Mammary epithelial cell (primary cell): ENCODE measurements around the gene RAC2.

Experiments used
- EZH2 ChIP-seq: IDR thresholded peaks from 2 replicates; pipeline ENCODE4 v1.6.1; 2012; ENCODE audit warnings: low read length, inconsistent platforms, borderline replicate concordance
- TF ChIP-seq, protein P1 (sequence below), 2 donors: IDR thresholded peaks in 1 of 2; conservative IDR thresholded peaks in 1 of 2; 2 replicates each; pipeline ENCODE4 v1.5.1; 2011 to 2012; ENCODE audit warnings: inconsistent platforms in 2 of 2, low read length in 2 of 2, mild to moderate bottlenecking in 2 of 2, control low read depth in 1 of 2, low read depth in 1 of 2; ENCODE audit not compliant: insufficient read depth in 1 of 2; ENCODE audit errors: extremely low read depth in 1 of 2

DNA sequence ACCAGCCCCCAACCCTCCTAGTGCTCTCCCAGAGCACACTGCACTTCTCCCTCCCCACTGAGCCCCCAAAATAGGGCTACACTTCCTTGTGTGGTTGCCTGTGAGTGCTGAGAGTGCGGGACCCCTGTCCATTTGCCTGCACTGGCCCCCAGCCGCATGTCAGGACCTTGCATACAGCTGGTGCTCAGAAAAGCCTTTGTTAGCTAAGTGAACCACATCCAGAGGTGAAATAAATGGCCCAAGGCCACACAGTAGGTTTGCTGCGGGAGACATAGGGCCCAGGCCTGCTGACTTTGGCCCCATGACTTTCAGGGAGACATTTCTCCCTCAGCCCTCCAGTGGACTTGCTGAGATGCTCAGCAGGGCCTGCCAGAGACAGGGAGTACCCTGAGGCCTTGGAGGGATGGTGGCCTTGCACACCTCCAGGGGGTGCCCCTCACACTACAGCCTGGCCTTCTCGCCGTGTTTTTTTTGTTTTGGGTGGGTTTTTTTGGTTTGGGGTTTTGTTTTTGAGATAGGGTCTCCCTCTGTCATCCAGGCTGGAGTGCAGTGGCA, 42.0 kb downstream of the RAC2 start:
- TF ChIP-seq, protein P1, sequence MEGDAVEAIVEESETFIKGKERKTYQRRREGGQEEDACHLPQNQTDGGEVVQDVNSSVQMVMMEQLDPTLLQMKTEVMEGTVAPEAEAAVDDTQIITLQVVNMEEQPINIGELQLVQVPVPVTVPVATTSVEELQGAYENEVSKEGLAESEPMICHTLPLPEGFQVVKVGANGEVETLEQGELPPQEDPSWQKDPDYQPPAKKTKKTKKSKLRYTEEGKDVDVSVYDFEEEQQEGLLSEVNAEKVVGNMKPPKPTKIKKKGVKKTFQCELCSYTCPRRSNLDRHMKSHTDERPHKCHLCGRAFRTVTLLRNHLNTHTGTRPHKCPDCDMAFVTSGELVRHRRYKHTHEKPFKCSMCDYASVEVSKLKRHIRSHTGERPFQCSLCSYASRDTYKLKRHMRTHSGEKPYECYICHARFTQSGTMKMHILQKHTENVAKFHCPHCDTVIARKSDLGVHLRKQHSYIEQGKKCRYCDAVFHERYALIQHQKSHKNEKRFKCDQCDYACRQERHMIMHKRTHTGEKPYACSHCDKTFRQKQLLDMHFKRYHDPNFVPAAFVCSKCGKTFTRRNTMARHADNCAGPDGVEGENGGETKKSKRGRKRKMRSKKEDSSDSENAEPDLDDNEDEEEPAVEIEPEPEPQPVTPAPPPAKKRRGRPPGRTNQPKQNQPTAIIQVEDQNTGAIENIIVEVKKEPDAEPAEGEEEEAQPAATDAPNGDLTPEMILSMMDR (conservative IDR thresholded peaks at IDR 0.05 in 1 of 2, IDR thresholded peaks at IDR 0.05 in 1 of 2; ENCODE audit: extremely low read depth in 1 of 2, insufficient read depth in 1 of 2, low read depth in 1 of 2, low read length in 2 of 2) = no peak
- no peak for TF ChIP-seq EZH2
